Coronary artery (tissue), 2 donors: Measurements from ENCODE around the gene PCDHGC5.

Experiments used
- DNase-seq: peaks from one replicate; pipeline ENCODE4 v3.0.0-alpha.2; 2017; ENCODE audit warnings: low spot score
- H3K27ac ChIP-seq, 2 donors: fragments of 200-600 bp; sonication (generic); one replicate each; pipeline ENCODE4 v1.5.1; 2016 to 2019
- H3K4me3 ChIP-seq: fragments of 200-600 bp; sonication (generic); 2 replicates; pipeline ENCODE4 v1.5.1; 2016; ENCODE audit warnings: mild to moderate bottlenecking, moderate library complexity
- CTCF ChIP-seq: fragments of 200-600 bp; sonication (generic); IDR thresholded peaks from one replicate; pipeline ENCODE4 v1.5.1; 2019; ENCODE audit warnings: antibody characterized with exemption

PCDHGC5 gene

GRCh38 chr5:141508798-141509611, 20.1 kb downstream of the PCDHGC5 start:
- peak; percentile 93 for DNase-seq
- no peak for TF ChIP-seq CTCF
- peak overlapping the region; percentile 71 for H3K4me3 ChIP-seq
- peak overlapping the region; percentile 90 to 98 for H3K27ac ChIP-seq

- Histone ChIP-seq H3K27ac (peak overlapping the region; percentile 90 to 98), H3K4me3 (no peak overlapping the region)
- no peak for TF ChIP-seq CTCF
- DNase-seq = peak; percentile 43
Observed at GRCh38 chr5:141510160-141510559, 21.3 kb downstream of the PCDHGC5 start.

GRCh38 chr5:141510850-141511601, 22.1 kb downstream of the PCDHGC5 start:
- no peak for TF ChIP-seq CTCF
- H3K27ac ChIP-seq = peak overlapping the region; percentile 10 to 98
- DNase-seq = peak; percentile 70

GRCh38 chr5:141511771-141512325, 23.0 kb downstream of the PCDHGC5 start:
- TF ChIP-seq CTCF = no peak
- Histone ChIP-seq H3K4me3 (peak overlapping the region; percentile 82), H3K27ac (peak overlapping the region; percentile 94 to 96)
- DNase-seq = no peak

More at GRCh38 chr5:141510850-141511601, 22.1 kb downstream of the PCDHGC5 start:
- H3K4me3 ChIP-seq = no peak overlapping the region

- H3K27ac ChIP-seq = peak overlapping the region; percentile 94 to 96
- peak; percentile 86 for TF ChIP-seq CTCF
- H3K4me3 ChIP-seq = peak overlapping the region; percentile 82
- no peak for DNase-seq
Observed at GRCh38 chr5:141512390-141512910, 23.6 kb downstream of the PCDHGC5 start.

- peak overlapping the region; percentile 94 to 96 for H3K27ac ChIP-seq
- TF ChIP-seq CTCF = no peak
- peak; percentile 78 for DNase-seq
- peak overlapping the region; percentile 82 for H3K4me3 ChIP-seq
Observed at GRCh38 chr5:141512911-141513626, 24.2 kb downstream of the PCDHGC5 start.
